Breast epithelium (tissue), 3 donors: ENCODE results near the gene GCFC2.

Experiments used
- CTCF ChIP-seq, 3 donors: fragments of 450-650 bp; IDR thresholded peaks; one replicate each; pipeline ENCODE4 v1.5.1; 2016 to 2017; ENCODE audit warnings: antibody characterized with exemption in 3 of 3, mild to moderate bottlenecking in 3 of 3, moderate library complexity in 3 of 3
- POLR2A ChIP-seq: fragments of 450-650 bp; IDR thresholded peaks from one replicate; pipeline ENCODE4 v1.6.1; 2016; ENCODE audit warnings: antibody characterized with exemption, mild to moderate bottlenecking, moderate library complexity

GRCh38 chr2:75705921-75706320 lies 4.8 kb downstream of the GCFC2 start:
- TF ChIP-seq POLR2A (no peak), CTCF (IDR thresholded peaks at IDR 0.05) (no peak)
